Left lobe of liver (tissue), 2 donors: ENCODE data around the gene GRK2. TPM values are rescaled to one million over a fixed set of nuclear protein-coding genes. Genes with fewer than 3 reads are reported as not detected.

Experiments used
- ATAC-seq: fragments of 200-7000 bp; cut with Tn5 transposase; one replicate; pipeline ENCODE4 v1.9.1; 2020; ENCODE audit warnings: mild to moderate bottlenecking, moderate library complexity
- DNase-seq: peaks from one replicate; pipeline ENCODE4 v3.0.0-alpha.2; 2020; ENCODE audit warnings: low spot score
- total RNA-seq: library from RNA; stranded (reverse); gene quantifications from one replicate; pipeline ENCODE4 v1.2.1, GENCODE V29; 2021
- donor health status: DM: no; HTN: no; CAD: no; lungs with moderate emphysema.
- donor health status: DM: no; HTN: yes; CAD: no.

The GRK2 gene
- total RNA-seq, 1 donor from 2014 or later: 29.0 TPM

GRCh38 chr11:67253872-67254624 lies 12.2 kb upstream of the GRK2 start:
- DNase-seq (peak; percentile 41), ATAC-seq (no peak)

- no peak for ATAC-seq
- peak; percentile 39 for DNase-seq
Observed at GRCh38 chr11:67254798-67255197, 11.5 kb upstream of the GRK2 start.

DNA sequence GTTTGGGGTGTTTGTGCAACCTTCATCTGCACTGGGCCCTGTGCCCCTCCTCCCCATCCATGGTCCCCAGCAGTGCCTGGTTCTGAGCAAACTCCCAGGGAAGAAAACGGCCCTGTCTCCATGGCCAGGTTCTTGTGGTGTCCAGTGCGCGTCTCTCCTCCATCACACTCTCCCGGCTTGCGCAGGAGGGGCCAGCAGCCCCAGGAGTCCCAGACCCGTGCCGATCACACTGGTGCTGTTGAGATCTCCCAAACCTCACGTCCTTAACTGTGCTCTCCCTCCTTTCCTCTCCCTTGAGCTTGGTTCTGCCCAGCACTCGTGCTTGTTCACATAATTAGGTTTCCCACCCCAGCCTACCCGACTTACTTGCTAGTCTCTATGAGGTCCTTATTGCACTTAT lies 10.9 kb upstream of the GRK2 start:
- ATAC-seq: no peak
- peak; percentile 44 for DNase-seq

GRCh38 chr11:67255864-67256263 lies 10.4 kb upstream of the GRK2 start:
- ATAC-seq (peak; percentile 2), DNase-seq (peak; percentile 41)

- peak; percentile 37 for DNase-seq
- no peak for ATAC-seq
Observed at GRCh38 chr11:67256477-67257135, 9.7 kb upstream of the GRK2 start.

DNA sequence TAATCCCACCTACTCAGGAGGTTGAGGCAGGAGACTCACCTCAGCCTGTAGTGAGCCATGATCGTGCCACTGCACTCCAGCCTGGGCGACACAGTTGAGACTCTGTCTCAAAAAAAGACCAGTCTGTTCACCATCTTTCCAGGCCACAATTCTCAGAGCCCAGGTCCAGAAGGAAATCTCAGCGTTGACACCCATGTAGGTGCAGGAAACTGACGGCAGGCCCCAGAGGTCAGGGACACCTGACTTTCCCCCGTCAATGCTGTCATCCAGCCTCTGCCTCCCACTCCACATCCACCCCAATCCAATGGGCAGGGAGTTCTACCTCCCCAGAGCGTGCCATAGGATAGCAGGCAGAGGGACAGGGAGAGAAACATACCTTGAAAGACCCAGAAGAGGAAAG lies 5.9 kb upstream of the GRK2 start:
- DNase-seq (no peak), ATAC-seq (no peak)

- DNase-seq: peak; percentile 78
- peak; percentile 49 for ATAC-seq
Observed at GRCh38 chr11:67260885-67261639, 5.2 kb upstream of the GRK2 start.

- DNase-seq (no peak), ATAC-seq (no peak)
Observed at GRCh38 chr11:67261640-67261945, 4.7 kb upstream of the GRK2 start.

DNA sequence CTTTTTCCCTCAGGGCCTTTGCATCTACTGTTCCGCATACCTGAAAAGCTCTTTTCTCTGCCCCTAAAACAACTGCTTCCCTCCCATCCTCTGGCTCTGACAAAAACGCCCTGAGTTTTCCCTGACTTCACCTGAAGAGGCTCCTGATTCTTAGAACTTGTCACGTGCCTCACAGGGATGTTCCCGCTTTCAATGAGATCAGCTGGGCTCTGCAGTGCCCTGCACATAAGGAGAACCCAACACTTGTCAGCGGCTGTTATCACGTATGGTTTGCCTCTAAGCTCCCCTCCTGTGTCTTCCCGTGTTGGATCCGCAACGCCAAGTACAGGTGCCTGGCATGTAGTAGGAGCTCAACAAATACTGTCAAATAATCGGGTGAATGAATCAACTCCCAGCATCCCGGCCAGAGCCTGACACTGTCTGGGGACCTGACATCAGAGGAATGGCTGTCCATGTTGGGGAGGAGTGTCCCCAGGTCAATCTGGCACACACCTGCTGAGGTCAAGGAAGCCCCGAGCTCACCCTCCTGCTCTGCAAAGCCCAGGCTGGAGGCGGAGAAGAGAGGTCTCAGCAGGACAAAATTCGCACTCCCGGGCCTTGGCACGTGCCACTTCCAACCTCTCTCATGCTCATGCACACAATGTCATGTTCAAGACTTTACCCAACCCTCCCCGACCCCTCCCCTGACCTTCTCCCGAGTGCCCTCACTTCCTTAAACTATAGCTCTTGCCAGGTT lies 4.2 kb upstream of the GRK2 start:
- no peak for DNase-seq

GRCh38 chr11:67262731-67263675 lies 3.3 kb upstream of the GRK2 start:
- DNase-seq (peak; percentile 79), ATAC-seq (peak; percentile 66)

More for the DNA sequence above, 4.2 kb upstream of the GRK2 start:
- no peak for ATAC-seq

- ATAC-seq (no peak), DNase-seq (no peak)
Observed at GRCh38 chr11:67264260-67264659, 2.0 kb upstream of the GRK2 start.

DNA sequence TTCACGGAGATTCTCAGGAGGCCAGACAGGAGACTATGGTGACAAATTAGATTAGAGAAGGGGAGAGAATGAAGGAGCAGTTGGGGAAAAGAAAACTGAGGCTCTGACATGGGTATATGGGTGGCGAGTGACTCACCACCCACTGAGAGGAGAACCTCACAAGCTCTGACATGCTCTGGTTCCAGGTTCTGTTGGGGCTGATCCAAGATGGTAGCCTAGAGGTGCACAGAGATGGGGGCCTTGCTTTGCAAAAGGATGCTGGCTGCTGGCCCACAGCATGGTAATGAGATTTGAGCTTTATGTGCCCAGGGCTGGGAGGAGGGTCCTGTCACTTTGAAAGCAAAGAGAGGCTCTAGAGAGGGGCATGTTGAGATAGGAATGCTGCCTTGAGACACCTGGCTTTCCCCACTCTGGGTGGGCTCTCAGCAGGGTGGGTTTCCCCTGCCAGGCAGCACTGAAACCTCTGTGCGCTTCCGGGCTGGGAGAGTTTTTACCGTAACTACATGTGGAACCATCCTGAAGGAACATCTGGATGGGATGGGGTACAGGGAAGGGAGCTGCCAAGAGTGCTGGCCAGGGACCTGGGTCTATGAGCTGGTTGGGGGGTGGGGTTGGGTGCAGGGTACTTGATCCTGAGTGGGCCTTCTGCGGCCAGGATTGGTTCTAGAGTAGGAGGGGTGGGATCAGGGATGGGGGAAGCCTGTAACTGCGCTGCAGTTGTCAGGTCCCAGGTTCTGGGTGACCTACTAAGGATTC lies 1.2 kb upstream of the GRK2 start:
- no peak for ATAC-seq

GRCh38 chr11:67265633-67266448 lies 432 bp upstream of the GRK2 start:
- ATAC-seq (peak; percentile 79), DNase-seq (peak; percentile 86)

More for the DNA sequence above, 1.2 kb upstream of the GRK2 start:
- DNase-seq: no peak

DNA sequence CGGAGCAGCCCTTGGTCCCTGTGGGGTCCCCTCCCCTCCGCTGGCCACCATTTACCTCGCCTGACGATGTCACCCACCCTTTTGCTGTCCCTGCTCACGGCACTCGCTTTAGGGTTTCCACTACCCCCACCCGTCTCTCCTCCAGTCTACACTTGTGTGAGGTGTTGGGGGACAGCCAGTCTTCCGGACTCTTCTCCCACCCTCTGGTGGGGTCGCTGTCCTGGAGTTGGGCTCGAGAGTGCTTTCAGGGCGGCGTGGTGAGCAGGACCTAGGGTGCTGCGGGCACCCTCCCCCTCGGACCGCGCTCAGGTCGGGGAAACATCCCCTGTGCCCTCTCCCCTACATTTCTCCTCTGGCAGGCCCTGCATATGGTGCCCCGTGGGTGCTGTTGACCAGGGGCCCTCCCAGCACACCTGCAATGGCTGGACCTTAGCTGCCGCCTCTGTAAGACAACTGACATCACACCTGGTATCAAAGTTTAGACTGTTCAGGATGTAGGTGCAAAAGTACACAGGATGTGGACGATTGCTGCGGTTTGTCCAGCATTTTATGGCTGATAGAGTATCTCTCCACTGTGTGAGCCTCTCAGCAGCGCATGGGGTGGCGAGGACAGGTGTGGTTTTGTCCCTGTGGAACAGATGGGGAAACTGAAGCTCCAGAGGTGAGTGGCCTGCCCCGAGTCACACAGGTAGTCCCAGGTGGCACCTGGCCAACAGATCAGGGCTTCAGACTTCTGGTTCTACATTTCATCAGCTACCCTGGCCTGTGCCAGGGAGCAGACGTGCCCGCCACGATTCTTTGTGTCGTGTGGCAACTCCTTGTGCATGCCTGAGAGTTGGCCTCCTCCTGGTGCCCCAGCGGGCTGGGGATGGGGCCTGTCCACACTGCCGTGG lies 1.2 kb downstream of the GRK2 start:
- DNase-seq (peak; percentile 77), ATAC-seq (peak; percentile 39)

- DNase-seq (no peak), ATAC-seq (no peak)
Observed at GRCh38 chr11:67268081-67268961, 2.0 kb downstream of the GRK2 start.

GRCh38 chr11:67268962-67269268 lies 2.6 kb downstream of the GRK2 start:
- ATAC-seq: no peak
- DNase-seq: no peak
